ENCODE data around the gene ADRA2A.

DNA sequence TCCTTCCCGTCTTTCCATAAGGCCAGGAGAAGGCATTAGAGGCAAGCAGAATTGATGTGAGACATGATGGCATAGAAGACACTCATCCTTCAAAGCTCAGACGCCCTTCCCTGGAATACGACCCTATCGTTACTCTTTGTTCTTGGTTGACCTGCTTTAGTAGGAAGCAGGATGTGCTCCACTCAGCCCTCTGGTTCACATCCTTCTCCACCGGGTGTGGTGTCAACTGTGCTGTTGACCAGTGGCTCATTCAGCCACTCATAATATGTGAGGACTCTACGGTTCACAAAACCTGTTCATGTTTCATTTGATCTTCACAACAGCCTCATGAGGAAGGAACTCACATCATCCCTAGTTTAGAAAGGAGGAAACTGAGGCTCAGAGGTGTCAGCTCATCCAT, 47.1 kb downstream of the ADRA2A start:
- TF ChIP-seq, protein P1, sequence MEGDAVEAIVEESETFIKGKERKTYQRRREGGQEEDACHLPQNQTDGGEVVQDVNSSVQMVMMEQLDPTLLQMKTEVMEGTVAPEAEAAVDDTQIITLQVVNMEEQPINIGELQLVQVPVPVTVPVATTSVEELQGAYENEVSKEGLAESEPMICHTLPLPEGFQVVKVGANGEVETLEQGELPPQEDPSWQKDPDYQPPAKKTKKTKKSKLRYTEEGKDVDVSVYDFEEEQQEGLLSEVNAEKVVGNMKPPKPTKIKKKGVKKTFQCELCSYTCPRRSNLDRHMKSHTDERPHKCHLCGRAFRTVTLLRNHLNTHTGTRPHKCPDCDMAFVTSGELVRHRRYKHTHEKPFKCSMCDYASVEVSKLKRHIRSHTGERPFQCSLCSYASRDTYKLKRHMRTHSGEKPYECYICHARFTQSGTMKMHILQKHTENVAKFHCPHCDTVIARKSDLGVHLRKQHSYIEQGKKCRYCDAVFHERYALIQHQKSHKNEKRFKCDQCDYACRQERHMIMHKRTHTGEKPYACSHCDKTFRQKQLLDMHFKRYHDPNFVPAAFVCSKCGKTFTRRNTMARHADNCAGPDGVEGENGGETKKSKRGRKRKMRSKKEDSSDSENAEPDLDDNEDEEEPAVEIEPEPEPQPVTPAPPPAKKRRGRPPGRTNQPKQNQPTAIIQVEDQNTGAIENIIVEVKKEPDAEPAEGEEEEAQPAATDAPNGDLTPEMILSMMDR (IDR thresholded peaks at IDR 0.05): no peak
- no peak for TF ChIP-seq POLR2A (IDR thresholded peaks at IDR 0.05; ENCODE audit: low read depth)
- no peak for TF ChIP-seq POLR2AphosphoS5 (IDR thresholded peaks at IDR 0.05)
- TF ChIP-seq EP300 (IDR thresholded peaks at IDR 0.05): no peak

All from esophagus muscularis mucosa (tissue), 4 donors.